ENCODE measurements around the gene PLEKHA6.

PLEKHA6 gene

GRCh38 chr1:204307334-204307883 lies 52.3 kb downstream of the PLEKHA6 start:
- DNase-seq, result peak; percentile 9

- DNase-seq, result no peak
These were observed 53.7 kb downstream of the PLEKHA6 start for GRCh38 chr1:204306076-204306475.

- DNase-seq, result no peak
These were observed 55.7 kb downstream of the PLEKHA6 start for GRCh38 chr1:204304067-204304466.

- DNase-seq, result no peak
These were observed 57.0 kb downstream of the PLEKHA6 start for GRCh38 chr1:204302769-204303168.

- no peak for DNase-seq
These were observed 58.4 kb downstream of the PLEKHA6 start for GRCh38 chr1:204301171-204301957.

GRCh38 chr1:204299814-204300365 lies 59.8 kb downstream of the PLEKHA6 start:
- DNase-seq, result no peak

GRCh38 chr1:204296431-204296988 lies 63.2 kb downstream of the PLEKHA6 start:
- DNase-seq, result no peak

GRCh38 chr1:204295671-204296070 lies 64.1 kb downstream of the PLEKHA6 start:
- no peak for DNase-seq

GRCh38 chr1:204294357-204294756 lies 65.4 kb downstream of the PLEKHA6 start:
- DNase-seq, result no peak

- no peak for DNase-seq
These were observed 66.0 kb downstream of the PLEKHA6 start for GRCh38 chr1:204293605-204294337.

- no peak for DNase-seq
These were observed 67.0 kb downstream of the PLEKHA6 start for GRCh38 chr1:204292740-204293139.

- DNase-seq, result no peak
These were observed 70.4 kb downstream of the PLEKHA6 start for GRCh38 chr1:204289280-204289679.

- peak; percentile 83 for DNase-seq
These were observed 71.6 kb downstream of the PLEKHA6 start for GRCh38 chr1:204288021-204288588.

GRCh38 chr1:204287466-204287891 lies 72.2 kb downstream of the PLEKHA6 start:
- DNase-seq, result no peak

GRCh38 chr1:204286831-204287421 lies 72.8 kb downstream of the PLEKHA6 start:
- peak; percentile 55 for DNase-seq

GRCh38 chr1:204286315-204286714 lies 73.4 kb downstream of the PLEKHA6 start:
- peak; percentile 58 for DNase-seq

- DNase-seq, result peak; percentile 85
These were observed 74.1 kb downstream of the PLEKHA6 start for GRCh38 chr1:204285436-204286305.

GRCh38 chr1:204284929-204285328 lies 74.8 kb downstream of the PLEKHA6 start:
- DNase-seq, result no peak

GRCh38 chr1:204283711-204284651 lies 75.7 kb downstream of the PLEKHA6 start:
- DNase-seq, result no peak

GRCh38 chr1:204282761-204283221 lies 76.9 kb downstream of the PLEKHA6 start:
- DNase-seq, result no peak
